Esophagus squamous epithelium (tissue), 5 donors: ENCODE results near the gene CREG1. TPM values are rescaled to one million over a fixed set of nuclear protein-coding genes. Genes with fewer than 3 reads are reported as not detected.

ENCODE experiments used
- DNase-seq: peaks from one replicate; lab custom pipeline; 2025; lab: John Stamatoyannopoulos, UW
- H3K27ac ChIP-seq, 4 donors: fragments of 200-600 bp; sonication (generic); one replicate each; pipeline ENCODE4 v1.5.1; 2016 to 2019; ENCODE audit warnings: mild to moderate bottlenecking in 1 of 4
- H3K27me3 ChIP-seq, 4 donors: fragments of 200-600 bp; sonication (generic); 1 replicate in 3 of 4; 2 replicates in 1 of 4; pipeline versions ENCODE4 v1.5.1 to v1.6.0; 2017 to 2021; ENCODE audit warnings: antibody characterized with exemption in 1 of 4
- H3K36me3 ChIP-seq, 3 donors: fragments of 200-600 bp; sonication (generic); one replicate each; pipeline ENCODE4 v1.5.1; 2016 to 2019
- H3K4me1 ChIP-seq, 3 donors: fragments of 200-600 bp; sonication (generic); one replicate each; pipeline ENCODE4 v1.5.1; 2017 to 2019
- H3K4me3 ChIP-seq, 4 donors: fragments of 200-600 bp; sonication (generic); 1 replicate in 3 of 4; 2 replicates in 1 of 4; pipeline ENCODE4 v1.5.1; 2016 to 2019; ENCODE audit warnings: mild to moderate bottlenecking in 2 of 4, moderate library complexity in 1 of 4
- H3K9me3 ChIP-seq, 3 donors: fragments of 200-600 bp; sonication (generic); one replicate each; pipeline ENCODE4 v1.5.1; 2016 to 2019
- POLR2A ChIP-seq, 4 donors: fragments of 450-650 bp; IDR thresholded peaks; one replicate each; pipeline ENCODE4 v1.6.1; 2017; ENCODE audit warnings: antibody characterized with exemption in 4 of 4, mild to moderate bottlenecking in 4 of 4, moderate library complexity in 3 of 4
- WGBS, 2 donors: methylation state at CpG; one replicate each; pipeline ENCODE4 v1.1.5; 2018; 5-methylcytosine and 5-hydroxymethylcytosine counted together
- intact Hi-C: fragments of 100-400 bp; cut with DNase I; formaldehyde crosslinking; loops from one replicate; pipeline ENCODE4 v1.15.0; 2022
- total RNA-seq, 4 donors: library from RNA; depleted of rRNA; stranded (reverse); fragments of >200 nt; gene quantifications; one replicate each; pipeline ENCODE4 v1.1.0, GENCODE V29; 2016
- TF ChIP-seq, protein P1 (sequence below), 6 experiments: fragments of 450-650 bp in 4 of 6; fragments of 200-600 bp in 2 of 6; sonication (generic) in 2 of 6; IDR thresholded peaks; one replicate each; pipeline ENCODE4 v1.5.1; 2016 to 2019; ENCODE audit warnings: antibody characterized with exemption in 6 of 6, mild to moderate bottlenecking in 4 of 6, moderate library complexity in 4 of 6
- donor health status: DM: yes; HTN: yes; CAD: no.

Gene CREG1
- total RNA-seq, 4 donors from 2014 or later, result 110 to 203 (median 175) TPM

DNA sequence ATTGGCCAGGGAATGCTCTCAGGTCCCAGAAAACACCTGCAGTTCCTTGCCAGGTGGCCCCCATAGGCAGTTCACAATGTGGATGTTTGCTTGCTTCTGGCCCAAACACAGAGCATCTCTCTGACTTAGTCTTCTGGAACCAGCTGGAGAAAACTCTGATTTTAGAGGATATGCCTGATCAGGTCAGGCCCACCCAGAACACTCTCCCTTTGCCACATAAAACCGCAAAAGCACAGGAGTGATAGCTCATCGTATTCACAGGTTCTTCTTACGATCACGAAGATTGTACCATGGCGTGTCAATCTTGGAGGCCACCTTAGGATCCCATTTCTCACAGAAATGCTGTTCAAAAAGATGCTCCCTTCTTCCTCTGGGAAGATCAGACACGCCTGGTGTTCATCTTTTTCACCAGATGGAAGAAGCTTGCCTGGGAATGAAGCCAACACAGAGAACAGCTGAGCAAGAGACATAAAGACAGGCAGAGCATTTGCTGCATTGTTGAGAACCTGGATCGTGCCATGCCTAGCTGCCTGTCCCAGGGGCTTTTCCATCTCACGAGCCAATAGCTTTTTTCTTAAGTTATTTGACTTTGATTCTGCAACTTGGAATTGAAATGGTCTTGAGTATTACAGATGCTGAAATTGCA, 23.6 kb downstream of the CREG1 start:
- 46 to 73% methylated on average over 8 of the region's 8 CpGs for WGBS, 2 donors
- intact Hi-C loops, result loop anchor here (10.0 kb wide), 2 partner anchors 265 to 465 kb away; no protein-coding TSS in a partner anchor
- Histone ChIP-seq H3K4me3 (no peak overlapping the region), H3K4me1 (peaks cover 0 to 9% (median 3%) of the 10 kb centered on the region in 3 donors), H3K27ac (no peak overlapping the region), H3K36me3 (no peaks in the 10 kb centered on the region), H3K27me3 (no peaks in the 10 kb centered on the region), H3K9me3 (no peaks in the 10 kb centered on the region)
- no peak for DNase-seq
- no peak for TF ChIP-seq POLR2A (IDR thresholded peaks at IDR 0.05)
- TF ChIP-seq, protein P1, sequence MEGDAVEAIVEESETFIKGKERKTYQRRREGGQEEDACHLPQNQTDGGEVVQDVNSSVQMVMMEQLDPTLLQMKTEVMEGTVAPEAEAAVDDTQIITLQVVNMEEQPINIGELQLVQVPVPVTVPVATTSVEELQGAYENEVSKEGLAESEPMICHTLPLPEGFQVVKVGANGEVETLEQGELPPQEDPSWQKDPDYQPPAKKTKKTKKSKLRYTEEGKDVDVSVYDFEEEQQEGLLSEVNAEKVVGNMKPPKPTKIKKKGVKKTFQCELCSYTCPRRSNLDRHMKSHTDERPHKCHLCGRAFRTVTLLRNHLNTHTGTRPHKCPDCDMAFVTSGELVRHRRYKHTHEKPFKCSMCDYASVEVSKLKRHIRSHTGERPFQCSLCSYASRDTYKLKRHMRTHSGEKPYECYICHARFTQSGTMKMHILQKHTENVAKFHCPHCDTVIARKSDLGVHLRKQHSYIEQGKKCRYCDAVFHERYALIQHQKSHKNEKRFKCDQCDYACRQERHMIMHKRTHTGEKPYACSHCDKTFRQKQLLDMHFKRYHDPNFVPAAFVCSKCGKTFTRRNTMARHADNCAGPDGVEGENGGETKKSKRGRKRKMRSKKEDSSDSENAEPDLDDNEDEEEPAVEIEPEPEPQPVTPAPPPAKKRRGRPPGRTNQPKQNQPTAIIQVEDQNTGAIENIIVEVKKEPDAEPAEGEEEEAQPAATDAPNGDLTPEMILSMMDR (IDR thresholded peaks at IDR 0.05), result no peak

DNA sequence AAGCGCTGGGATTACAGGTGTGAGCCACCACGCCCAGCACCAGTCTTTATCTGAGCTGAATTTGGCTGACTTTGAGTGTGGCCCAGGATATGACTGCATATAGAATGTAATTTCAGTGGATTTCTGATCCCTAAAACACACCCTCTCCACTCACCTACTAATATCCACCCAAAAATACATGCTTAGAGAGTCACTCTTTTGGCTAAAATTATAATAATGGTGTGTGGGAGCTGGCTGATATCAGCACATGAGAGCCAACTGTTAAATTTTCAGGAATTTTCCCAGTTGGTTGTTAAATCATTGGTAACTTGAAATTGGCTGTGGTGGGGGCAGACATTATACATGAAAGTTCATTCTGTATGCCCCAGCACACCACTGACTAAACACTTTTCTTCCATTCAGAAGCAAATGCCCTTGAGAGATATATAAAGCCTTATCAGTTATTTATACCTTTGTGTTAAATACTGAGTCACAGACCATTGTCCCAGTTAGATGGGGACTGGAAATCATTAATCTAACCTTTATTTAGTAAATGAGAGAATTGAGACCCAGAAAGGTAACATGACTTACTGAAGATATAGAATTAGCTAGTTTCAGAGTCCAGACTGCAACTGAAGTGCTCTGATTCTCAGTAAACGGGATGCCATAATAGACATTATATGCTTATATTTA, 25.4 kb downstream of the CREG1 start:
- Histone ChIP-seq H3K36me3 (no peaks in the 10 kb centered on the region), H3K27ac (no peak overlapping the region), H3K27me3 (no peaks in the 10 kb centered on the region), H3K9me3 (no peaks in the 10 kb centered on the region), H3K4me3 (no peak overlapping the region), H3K4me1 (no peaks in the 10 kb centered on the region)
- WGBS, 2 donors, result 92 to 96% methylated on average over 3 of the region's 3 CpGs
- TF ChIP-seq, protein P1 (IDR thresholded peaks at IDR 0.05), result no peak
- intact Hi-C loops, result loop anchor here (10.0 kb wide), 1 partner anchor 263 kb away; no protein-coding TSS in a partner anchor
- DNase-seq, result no peak

DNA sequence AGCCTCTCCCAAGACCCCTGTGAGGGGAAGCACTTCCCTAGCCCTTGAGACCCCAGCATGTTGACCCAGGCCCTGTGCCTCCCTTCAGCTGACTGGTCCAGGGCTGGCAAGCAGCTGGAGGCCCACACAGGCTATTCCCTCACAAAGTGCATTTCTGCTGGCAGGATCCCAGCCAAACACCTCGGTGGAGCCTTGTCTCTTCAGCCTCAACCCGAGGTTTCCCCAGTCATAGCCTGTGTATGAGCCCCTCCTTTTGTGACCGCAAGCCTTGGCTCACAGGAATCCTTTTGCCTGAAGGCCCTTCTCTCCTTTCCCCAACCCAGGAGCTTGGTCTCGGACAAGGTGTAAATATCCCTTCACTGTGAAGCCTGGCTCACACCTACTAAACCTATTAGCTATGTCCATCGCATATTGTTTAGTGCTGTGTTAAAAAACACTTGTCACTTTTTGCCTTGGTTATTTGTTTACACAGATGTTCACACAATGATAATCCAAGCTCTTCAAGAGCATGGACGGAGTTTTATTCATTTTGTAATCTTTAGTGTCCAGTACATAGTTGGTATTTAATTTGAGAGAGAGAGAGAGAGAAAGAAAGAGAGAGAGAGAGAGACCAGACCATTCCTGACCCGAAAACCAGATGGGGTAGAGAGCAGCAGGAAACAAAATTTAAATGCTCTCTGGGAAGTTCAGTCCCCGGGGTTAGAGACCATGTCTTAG, 26.7 kb downstream of the CREG1 start:
- no peaks in the 10 kb centered on the region for H3K9me3 ChIP-seq
- H3K4me1 ChIP-seq, result no peaks in the 10 kb centered on the region
- no peak for DNase-seq
- no peak overlapping the region for H3K4me3 ChIP-seq
- no peaks in the 10 kb centered on the region for H3K36me3 ChIP-seq
- intact Hi-C loops, result loop anchor here (10.0 kb wide), 1 partner anchor 262 kb away; no protein-coding TSS in a partner anchor
- H3K27ac ChIP-seq, result no peak overlapping the region
- TF ChIP-seq, protein P1 (IDR thresholded peaks at IDR 0.05), result no peak
- WGBS, 2 donors, result 61 to 73% methylated on average over 6 to 8 of the region's 8 CpGs
- H3K27me3 ChIP-seq, result no peaks in the 10 kb centered on the region

GRCh38 chr1:167524651-167525050, 28.9 kb downstream of the CREG1 start:
- intact Hi-C loops, result loop anchor here (10.0 kb wide), 1 partner anchor 260 kb away; no protein-coding TSS in a partner anchor
- 62 to 82% methylated on average over 9 of the region's 9 CpGs for WGBS, 2 donors
- Histone ChIP-seq H3K36me3 (no peaks in the 10 kb centered on the region), H3K27ac (no peak overlapping the region), H3K9me3 (no peaks in the 10 kb centered on the region), H3K4me3 (no peak overlapping the region), H3K4me1 (no peaks in the 10 kb centered on the region), H3K27me3 (no peaks in the 10 kb centered on the region)
- no peak for DNase-seq
- TF ChIP-seq, protein P1 (IDR thresholded peaks at IDR 0.05), result no peak
- TF ChIP-seq POLR2A (IDR thresholded peaks at IDR 0.05), result no peak
